Measurements from ENCODE around the gene RUNDC3A.

GRCh38 chr17:44282264-44282663, 26.1 kb upstream of the RUNDC3A start:
- TF ChIP-seq EZH2 (IDR thresholded peaks at IDR 0.05; ENCODE audit: insufficient read depth, low read length) (no peak), CTCF (IDR thresholded peaks at IDR 0.05; ENCODE audit: insufficient read depth, low read depth, low read length) (no peak)

All from astrocyte (in vitro differentiated cells and primary cell).